ENCODE measurements around the gene MPPED1.

Gene MPPED1

DNA sequence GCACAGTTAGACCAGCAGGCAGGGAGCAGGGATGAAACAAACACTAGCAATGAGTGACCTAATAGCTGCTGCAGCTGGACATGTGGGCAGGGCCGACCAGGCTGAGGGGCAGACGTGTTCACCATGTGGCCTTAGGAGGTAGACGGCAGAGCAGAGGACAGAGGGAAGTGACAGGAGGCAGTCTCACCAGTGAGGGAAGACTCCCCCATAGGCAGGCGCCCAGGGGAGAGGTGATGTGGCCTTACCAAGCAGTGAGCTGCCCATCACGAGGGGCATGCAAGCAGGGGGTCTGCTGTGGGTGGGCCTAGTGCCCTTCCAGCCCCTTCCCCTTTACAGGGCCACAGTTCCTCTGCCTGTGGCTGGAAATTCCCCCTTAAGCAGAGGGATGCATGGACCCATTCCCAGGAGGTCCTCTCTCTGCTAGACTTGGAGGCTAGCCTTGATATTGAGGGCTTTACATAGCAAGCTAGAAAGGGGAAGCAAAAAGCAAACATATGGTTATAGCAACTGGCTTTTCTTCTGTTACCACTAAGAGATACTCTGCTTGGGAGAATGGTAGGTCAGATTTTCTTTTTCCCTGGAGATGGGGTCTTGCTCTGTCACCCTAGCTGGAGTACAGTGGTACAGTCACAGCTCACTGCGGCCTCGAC, 67.6 kb downstream of the MPPED1 start:
- DNase-seq, result no peak

GRCh38 chr22:43479962-43480361, 68.1 kb downstream of the MPPED1 start:
- no peak for DNase-seq

DNA sequence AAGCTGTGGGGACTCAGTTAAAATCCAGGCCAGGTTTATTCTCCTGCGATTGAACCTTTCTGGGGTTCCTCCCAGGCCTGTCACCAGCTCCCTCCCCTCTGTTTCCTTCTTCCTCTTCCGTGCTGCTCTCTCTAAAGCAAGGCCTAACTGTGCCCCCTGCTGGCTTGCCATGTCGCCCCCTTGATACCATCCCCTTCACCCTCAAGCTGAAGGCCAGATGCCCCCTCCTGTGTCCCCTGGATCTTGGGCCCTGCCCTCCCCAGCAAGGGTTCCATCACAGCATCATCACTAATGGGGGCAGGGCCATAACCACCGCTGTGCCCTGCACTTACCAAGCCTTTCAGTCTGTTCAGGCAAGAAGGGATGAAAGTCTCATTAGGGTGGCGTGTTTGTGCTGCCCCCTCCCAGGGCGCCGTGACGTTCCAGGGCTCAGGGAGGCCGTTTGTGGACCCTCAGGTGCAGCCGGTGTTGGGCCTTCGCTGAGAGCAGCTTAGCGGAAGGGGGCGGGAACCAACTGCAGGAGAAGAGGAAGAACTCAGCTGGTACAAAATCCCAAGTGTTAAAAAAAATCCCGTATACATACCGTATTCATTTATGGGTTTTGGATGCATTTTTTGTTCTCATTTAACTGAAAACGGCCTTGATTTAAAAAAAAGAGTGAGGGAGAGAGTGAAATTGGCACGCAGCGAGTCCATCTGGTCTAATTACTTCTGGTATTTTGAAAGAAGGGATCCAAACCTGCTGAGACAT, 69.9 kb downstream of the MPPED1 start:
- DNase-seq, result peak in 1 of 3 experiments; percentile 26

GRCh38 chr22:43482318-43482625, 70.5 kb downstream of the MPPED1 start:
- no peak for DNase-seq

- no peak for DNase-seq
Observed at GRCh38 chr22:43483266-43483665, 71.5 kb downstream of the MPPED1 start.

- DNase-seq, result no peak
Observed at GRCh38 chr22:43483669-43484068, 71.9 kb downstream of the MPPED1 start.

GRCh38 chr22:43484227-43484626, 72.4 kb downstream of the MPPED1 start:
- no peak for DNase-seq

DNA sequence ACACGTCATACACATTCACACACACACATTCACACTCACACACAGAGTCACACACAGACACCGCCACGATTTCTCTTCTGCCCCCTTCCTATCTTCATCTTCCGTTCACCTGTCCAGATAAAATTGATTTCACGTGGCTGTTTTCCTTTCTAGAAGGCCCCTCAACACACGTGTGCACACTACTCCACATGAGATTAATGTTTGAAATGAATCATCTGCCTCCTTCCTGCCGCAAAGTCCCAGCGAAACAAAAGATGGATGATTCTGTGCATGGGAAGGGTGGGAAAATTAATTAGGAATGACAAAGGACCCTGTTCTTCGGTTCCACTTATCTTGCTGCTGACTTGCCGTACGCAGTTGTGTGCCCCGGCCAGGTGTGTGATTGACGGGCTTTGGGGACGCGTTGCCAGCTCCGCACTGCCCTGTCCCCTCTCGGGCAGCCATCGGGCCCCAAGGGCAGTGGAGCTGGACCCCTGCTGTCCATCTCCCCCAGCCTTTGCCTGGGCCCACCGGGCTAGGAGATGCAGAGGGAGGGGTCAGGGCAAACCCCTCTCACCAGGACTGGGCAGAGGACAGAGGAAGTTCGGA, 73.8 kb downstream of the MPPED1 start:
- no peak for DNase-seq

- no peak for DNase-seq
Observed at GRCh38 chr22:43487311-43488030, 75.7 kb downstream of the MPPED1 start.

DNA sequence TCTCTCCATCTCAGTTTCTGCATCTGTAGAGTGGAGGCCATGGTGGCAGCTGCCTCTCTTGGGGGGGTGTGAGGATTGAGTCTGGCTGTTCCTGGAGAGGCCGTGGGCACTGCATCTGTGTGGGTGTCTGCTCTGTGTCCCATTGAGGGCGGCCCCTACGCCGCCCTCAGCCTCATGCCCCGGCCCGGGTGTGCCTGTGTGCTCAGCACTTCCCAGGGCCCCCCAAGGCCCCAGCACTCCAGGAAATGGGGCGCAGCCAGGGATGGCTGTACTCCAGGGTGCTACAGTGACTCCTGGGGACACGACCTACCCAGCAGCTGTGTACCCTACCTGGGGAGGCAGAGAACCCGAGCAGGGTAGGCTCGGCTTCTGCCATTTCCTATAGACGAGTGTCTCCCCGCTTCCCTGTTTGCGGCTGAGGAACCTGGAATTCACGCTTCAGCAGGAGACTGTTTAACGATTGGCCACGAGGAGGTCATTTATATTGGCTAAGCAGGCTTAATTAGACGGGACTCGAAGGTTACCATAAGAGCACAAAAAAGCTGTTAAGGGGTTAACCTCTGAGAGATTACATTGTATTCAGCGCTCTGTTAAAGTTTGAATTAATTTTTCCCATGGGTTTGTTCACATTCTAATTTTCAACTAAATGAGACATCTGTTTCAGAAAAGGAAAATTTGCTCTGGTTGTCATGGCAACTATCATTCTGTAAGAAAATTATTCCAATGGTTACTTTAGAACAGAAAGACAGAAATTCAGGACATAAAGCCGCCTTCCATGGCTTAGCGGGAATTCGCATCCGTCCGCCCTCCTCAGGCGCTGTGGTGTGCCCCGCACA, 76.4 kb downstream of the MPPED1 start:
- DNase-seq, result no peak

- DNase-seq, result no peak
Observed at GRCh38 chr22:43488937-43489336, 77.1 kb downstream of the MPPED1 start.

DNA sequence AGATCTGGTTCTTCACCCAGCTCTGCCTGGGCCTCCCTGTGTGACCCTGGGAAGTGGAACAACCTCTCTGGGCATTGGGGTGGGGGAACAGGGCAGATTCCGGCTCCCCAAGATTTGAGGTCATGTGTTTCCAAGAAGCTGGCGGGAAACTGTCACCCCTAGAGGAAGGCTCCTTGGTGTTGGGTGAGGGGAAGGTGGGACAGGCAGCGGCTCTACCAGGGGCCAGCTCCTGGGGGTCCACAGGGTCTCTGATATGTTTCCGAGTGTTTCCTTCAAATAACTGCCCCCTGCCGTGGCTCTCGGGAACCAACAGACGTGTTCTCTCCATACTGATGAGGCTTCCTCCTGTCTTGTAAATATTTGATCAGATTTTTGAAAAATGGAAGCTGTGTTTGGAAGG, 78.5 kb downstream of the MPPED1 start:
- DNase-seq, result no peak

- DNase-seq, result no peak
Observed at GRCh38 chr22:43491177-43491576, 79.4 kb downstream of the MPPED1 start.

DNA sequence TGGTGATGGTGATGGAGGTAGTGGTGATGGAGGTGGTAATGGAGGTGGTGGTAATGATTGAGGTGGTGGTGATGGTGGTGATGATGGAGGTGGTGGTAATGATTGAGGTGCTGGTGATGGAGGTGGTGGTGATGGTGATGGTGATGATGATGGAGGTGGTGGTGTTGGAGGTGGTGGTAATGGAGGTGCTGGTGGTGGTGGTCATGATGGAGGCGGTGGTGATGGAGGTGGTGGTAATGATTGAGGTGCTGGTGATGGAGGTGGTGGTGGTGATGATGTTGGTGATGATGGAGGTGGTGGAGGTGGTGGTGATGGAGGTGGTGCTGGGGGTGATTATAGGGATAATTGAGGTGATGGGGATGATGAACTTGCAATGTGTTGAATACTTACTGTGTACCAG, 79.9 kb downstream of the MPPED1 start:
- DNase-seq, result no peak

GRCh38 chr22:43493297-43493696, 81.5 kb downstream of the MPPED1 start:
- no peak for DNase-seq

DNA sequence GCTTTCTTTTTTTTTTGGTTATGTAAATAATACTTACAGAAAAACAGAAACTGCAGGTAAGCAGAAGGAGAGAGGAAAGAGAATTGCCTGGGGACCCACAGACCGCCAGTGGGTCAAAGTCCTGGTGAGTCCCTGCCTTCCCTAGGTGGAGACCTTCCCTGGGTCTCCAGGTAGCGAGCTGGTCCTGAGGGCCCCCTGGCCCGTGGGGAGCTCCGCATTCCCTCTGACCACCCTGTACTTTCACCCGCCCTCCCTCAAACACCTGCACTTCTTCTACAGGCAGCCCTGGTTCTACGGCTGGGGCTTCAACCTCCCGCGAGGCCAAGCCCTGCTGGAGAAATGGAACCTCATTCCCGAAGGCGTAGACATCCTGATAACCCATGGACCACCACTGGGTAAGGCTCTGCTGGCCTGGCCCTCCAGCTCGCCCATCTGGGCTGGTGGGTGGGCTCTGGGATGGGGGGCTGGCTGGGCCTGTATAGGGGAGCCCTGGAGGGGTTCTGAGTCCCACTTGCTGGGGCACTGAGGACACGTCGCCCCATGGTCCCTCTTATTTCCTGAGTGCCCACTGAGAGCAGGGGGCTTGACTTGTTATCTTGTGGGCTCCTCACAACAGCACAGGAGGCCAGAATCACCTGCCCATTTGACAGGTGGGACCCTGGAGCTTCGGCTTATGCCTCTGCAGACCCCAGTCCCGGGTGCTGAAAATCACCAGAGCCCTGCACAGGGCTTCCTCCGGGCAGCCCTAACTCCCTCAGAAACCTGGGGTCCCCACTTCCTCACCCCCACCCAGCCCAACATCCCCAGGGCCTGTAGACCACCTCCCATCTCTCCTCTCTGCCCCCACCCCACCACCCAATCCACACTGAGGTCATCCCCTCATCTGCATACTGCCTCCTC, 86.4 kb downstream of the MPPED1 start:
- DNase-seq, result no peak

- no peak for DNase-seq
Observed at GRCh38 chr22:43498856-43499253, 87.0 kb downstream of the MPPED1 start.

DNA sequence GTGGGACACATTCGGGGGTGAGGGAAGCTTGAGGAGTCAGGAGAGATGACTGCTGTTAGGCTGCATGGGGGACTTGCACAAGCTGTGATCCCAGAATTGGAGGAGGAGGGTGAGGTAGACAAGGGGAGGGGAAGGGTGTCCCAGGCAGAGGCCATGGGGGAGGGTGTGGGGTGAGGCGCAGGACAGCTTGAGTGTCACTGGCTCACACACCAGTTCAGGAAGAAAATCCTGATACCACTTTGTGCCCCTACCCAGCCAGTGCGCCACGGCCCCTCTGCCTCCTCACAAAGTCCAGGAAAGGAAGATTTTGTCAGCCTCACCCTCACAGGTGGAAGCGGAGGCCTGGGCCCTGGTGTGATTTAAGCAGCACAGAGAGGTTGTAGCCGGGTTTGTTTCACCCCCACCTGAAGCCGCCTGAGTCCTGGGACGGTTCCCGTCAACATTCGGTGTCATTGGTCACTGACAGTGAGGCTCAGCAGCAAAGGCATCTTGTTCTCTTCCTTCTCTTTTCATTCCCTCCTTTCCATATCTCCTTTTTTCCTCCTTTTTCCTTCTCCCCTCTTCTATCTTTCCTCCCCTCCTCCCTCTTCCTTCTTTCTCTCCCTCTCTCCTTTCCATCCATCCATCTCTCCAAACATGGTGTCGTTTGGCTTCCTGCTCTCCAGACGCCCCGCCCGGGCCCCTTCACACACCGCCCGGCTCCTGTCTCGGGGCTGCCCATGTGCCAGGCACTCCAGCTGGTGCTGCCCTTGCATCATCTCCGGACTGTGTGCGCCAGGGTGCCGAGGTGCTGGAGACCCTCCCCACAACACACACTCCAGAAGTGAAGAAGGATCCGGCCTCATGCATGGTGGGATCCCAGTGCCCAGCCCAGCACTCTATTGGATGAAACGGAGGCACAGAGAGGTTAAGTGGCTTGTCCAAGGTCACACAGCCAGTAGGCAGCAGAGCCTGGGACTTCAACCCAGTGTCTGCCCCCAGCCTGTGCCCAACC, 89.3 kb downstream of the MPPED1 start:
- no peak for DNase-seq

DNA sequence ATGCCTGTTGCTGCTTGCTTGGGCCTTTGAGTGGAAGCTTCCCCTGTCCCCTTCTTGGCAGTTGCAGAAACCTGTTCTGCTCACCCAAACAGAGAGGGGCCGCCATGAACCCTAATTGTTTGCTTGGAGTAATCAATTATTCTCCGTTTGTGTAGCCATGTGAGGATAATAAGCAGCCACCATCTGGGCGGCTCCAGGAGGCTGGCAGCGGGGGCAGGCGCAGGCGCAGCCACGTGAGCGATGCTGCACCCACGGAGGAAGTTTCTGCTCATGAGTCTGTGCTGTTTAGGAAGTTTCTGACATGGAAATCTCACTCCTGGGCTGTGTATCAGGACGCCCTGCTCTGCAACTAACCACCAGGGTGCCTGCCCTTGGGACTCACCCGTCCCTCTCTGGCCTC, 90.1 kb downstream of the MPPED1 start:
- DNase-seq, result peak in 1 of 3 experiments; percentile 6

GRCh38 chr22:43502306-43502874, 90.6 kb downstream of the MPPED1 start:
- no peak for DNase-seq
